Fibroblast of lung (primary cell): ENCODE measurements around the gene IGDCC3. TPM values are rescaled to one million over a fixed set of nuclear protein-coding genes. Genes with fewer than 3 reads are reported as not detected.

Source experiments
- DNase-seq, 2 donors: peaks; one replicate each; pipeline versions ENCODE4 v3.0.0 to v3.0.0-alpha.2; 2010; ENCODE audit warnings: low read depth in 2 of 2
- H2AFZ ChIP-seq: 2 replicates; pipeline ENCODE4 v1.5.1; 2012; ENCODE audit warnings: low read length, control low read depth, inconsistent platforms
- H3K27ac ChIP-seq: 2 replicates; pipeline ENCODE4 v1.5.1; 2011; ENCODE audit warnings: low read length, control low read depth; ENCODE audit not compliant: insufficient read depth
- H3K27me3 ChIP-seq: 2 replicates; pipeline ENCODE4 v1.5.1; 2011; ENCODE audit warnings: mild to moderate bottlenecking, low read length; ENCODE audit not compliant: control insufficient read depth, insufficient read depth
- H3K36me3 ChIP-seq: 2 replicates; pipeline ENCODE4 v1.5.1; 2011; ENCODE audit warnings: low read length; ENCODE audit not compliant: control insufficient read depth, insufficient read depth
- H3K4me1 ChIP-seq: 2 replicates; pipeline ENCODE4 v1.5.1; 2011; ENCODE audit warnings: low read length; ENCODE audit not compliant: control insufficient read depth, insufficient read depth; ENCODE audit errors: extremely low read depth
- H3K4me2 ChIP-seq: 2 replicates; pipeline ENCODE4 v1.5.1; 2011; ENCODE audit warnings: low read length, control low read depth; ENCODE audit not compliant: insufficient read depth; ENCODE audit errors: extremely low read depth
- H3K4me3 ChIP-seq, 4 experiments: fragments of 200-600 bp in 1 of 4; sonication (generic) in 1 of 4; replicated peaks in 1 of 4; 2 replicates each; pipeline ENCODE4 v1.5.1; 2011 to 2016; ENCODE audit warnings: low read length in 4 of 4, low read depth in 3 of 4, mild to moderate bottlenecking in 3 of 4, control low read depth in 2 of 4, inconsistent platforms in 1 of 4, mixed read lengths in 1 of 4; ENCODE audit not compliant: insufficient read depth in 1 of 4; ENCODE audit errors: control extremely low read depth in 1 of 4
- H3K79me2 ChIP-seq: 2 replicates; pipeline ENCODE4 v1.5.1; 2012; ENCODE audit warnings: mild to moderate bottlenecking, low read length, inconsistent platforms; ENCODE audit not compliant: control insufficient read depth, insufficient read depth
- H3K9ac ChIP-seq: 2 replicates; pipeline ENCODE4 v1.5.1; 2011; ENCODE audit warnings: mild to moderate bottlenecking, low read length, control low read depth; ENCODE audit not compliant: insufficient read depth
- H3K9me3 ChIP-seq: 2 replicates; pipeline ENCODE4 v1.5.1; 2012; ENCODE audit warnings: low read depth, low read length; ENCODE audit not compliant: control insufficient read depth, insufficient read depth
- H4K20me1 ChIP-seq: 2 replicates; pipeline ENCODE4 v1.5.1; 2011; ENCODE audit warnings: low read length; ENCODE audit not compliant: control insufficient read depth, insufficient read depth; ENCODE audit errors: extremely low read depth
- CTCF ChIP-seq, 2 donors: IDR thresholded peaks in 1 of 2; conservative IDR thresholded peaks in 1 of 2; 1 replicate in 1 of 2; 2 replicates in 1 of 2; pipeline ENCODE4 v1.5.1; 2011 to 2012; ENCODE audit warnings: low read length in 2 of 2, control low read depth in 1 of 2, inconsistent platforms in 1 of 2, low read depth in 1 of 2, mild to moderate bottlenecking in 1 of 2
- EZH2 ChIP-seq: IDR thresholded peaks from 2 replicates; pipeline ENCODE4 v1.5.1; 2012; ENCODE audit warnings: low read length, control low read depth, mild to moderate bottlenecking; ENCODE audit errors: missing control alignments
- polyA plus RNA-seq, 2 donors: library from polyadenylated mRNA; depleted of rRNA in 1 of 2; stranded (reverse) in 1 of 2; unstranded in 1 of 2; fragments of >200 nt; gene quantifications; 2 replicates each; pipeline ENCODE4 v1.2.1, GENCODE V29; 2011 to 2012; ENCODE audit warnings: missing spikeins in 1 of 2
- total RNA-seq: library from RNA; depleted of rRNA; stranded (reverse); fragments of >200 nt; gene quantifications from 2 replicates; pipeline ENCODE4 v1.2.1, GENCODE V29; 2014

Gene IGDCC3
- total and polyA plus RNA-seq, 2 donors (not counting 1 experiment from before 2014, with no cell fraction given): 0.15 TPM; not detected in 1

GRCh38 chr15:65338823-65339222 lies 39.0 kb downstream of the IGDCC3 start:
- no peaks in the 10 kb centered on the region for H3K79me2 ChIP-seq
- H3K27me3 ChIP-seq: peaks cover 7% of the 10 kb centered on the region
- no peaks in the 10 kb centered on the region for H3K4me1 ChIP-seq
- TF ChIP-seq CTCF (conservative IDR thresholded peaks at IDR 0.05 in 1 of 2, IDR thresholded peaks at IDR 0.05 in 1 of 2; ENCODE audit: low read depth in 1 of 2, low read length in 2 of 2) (no peak), EZH2 (no peak)
- H3K4me2 ChIP-seq: no peak overlapping the region
- no peak overlapping the region for H3K27ac ChIP-seq
- H3K36me3 ChIP-seq: no peaks in the 10 kb centered on the region
- H4K20me1 ChIP-seq: no peaks in the 10 kb centered on the region
- no peaks in the 10 kb centered on the region for H3K9me3 ChIP-seq
- no peak overlapping the region for H3K4me3 ChIP-seq
- no peak for DNase-seq
- no peak overlapping the region for H3K9ac ChIP-seq
- H2AFZ ChIP-seq: no peak overlapping the region

GRCh38 chr15:65338366-65338765 lies 39.4 kb downstream of the IGDCC3 start:
- H3K27me3 ChIP-seq: peaks cover 7% of the 10 kb centered on the region

GRCh38 chr15:65337436-65338070 lies 40.2 kb downstream of the IGDCC3 start:
- no peaks in the 10 kb centered on the region for H3K36me3 ChIP-seq
- H3K27me3 ChIP-seq: peaks cover 7% of the 10 kb centered on the region
- no peak for TF ChIP-seq EZH2
- no peak for TF ChIP-seq CTCF (conservative IDR thresholded peaks at IDR 0.05 in 1 of 2, IDR thresholded peaks at IDR 0.05 in 1 of 2; ENCODE audit: low read depth in 1 of 2, low read length in 2 of 2)

More at GRCh38 chr15:65338366-65338765, 39.4 kb downstream of the IGDCC3 start:
- no peaks in the 10 kb centered on the region for H4K20me1 ChIP-seq
- H2AFZ ChIP-seq: no peak overlapping the region
- H3K9me3 ChIP-seq: no peaks in the 10 kb centered on the region
- H3K9ac ChIP-seq: no peak overlapping the region
- TF ChIP-seq CTCF (conservative IDR thresholded peaks at IDR 0.05 in 1 of 2, IDR thresholded peaks at IDR 0.05 in 1 of 2; ENCODE audit: low read depth in 1 of 2, low read length in 2 of 2) (no peak), EZH2 (no peak)
- H3K4me2 ChIP-seq: no peak overlapping the region
- no peaks in the 10 kb centered on the region for H3K79me2 ChIP-seq
- no peaks in the 10 kb centered on the region for H3K36me3 ChIP-seq
- H3K4me1 ChIP-seq: no peaks in the 10 kb centered on the region
- no peak overlapping the region for H3K4me3 ChIP-seq
- DNase-seq: no peak
- H3K27ac ChIP-seq: no peak overlapping the region

More at GRCh38 chr15:65337436-65338070, 40.2 kb downstream of the IGDCC3 start:
- no peak overlapping the region for H2AFZ ChIP-seq
- no peak for DNase-seq
- H3K4me1 ChIP-seq: no peaks in the 10 kb centered on the region
- H3K4me2 ChIP-seq: no peak overlapping the region
- H3K9me3 ChIP-seq: no peaks in the 10 kb centered on the region
- no peak overlapping the region for H3K9ac ChIP-seq
- H3K79me2 ChIP-seq: no peaks in the 10 kb centered on the region
- H3K4me3 ChIP-seq: no peak overlapping the region
- H4K20me1 ChIP-seq: no peaks in the 10 kb centered on the region
- no peak overlapping the region for H3K27ac ChIP-seq
